T-helper 1 cell (primary cell): ENCODE data around the gene CDHR1.
A peak's percentile ranks its signal among the peaks of the same experiment; 100 is the strongest.
"Not testable (repeated sequence)": the region's sequence is repeated elsewhere in the genome, so short reads cannot be mapped to it uniquely, and the experiment has no call there.

Experiments used
- DNase-seq, 5 donors: peaks; one replicate each; pipeline ENCODE4 v3.0.0-alpha.2; 2012 to 2020
- total RNA-seq, 4 donors: gene quantifications; one replicate each; lab custom pipeline; 2026; lab: John Stamatoyannopoulos, UW

CDHR1 gene
- 0.08 to 2.1 (median 0.27) reads per million in 4 donors for total RNA-seq

DNA sequence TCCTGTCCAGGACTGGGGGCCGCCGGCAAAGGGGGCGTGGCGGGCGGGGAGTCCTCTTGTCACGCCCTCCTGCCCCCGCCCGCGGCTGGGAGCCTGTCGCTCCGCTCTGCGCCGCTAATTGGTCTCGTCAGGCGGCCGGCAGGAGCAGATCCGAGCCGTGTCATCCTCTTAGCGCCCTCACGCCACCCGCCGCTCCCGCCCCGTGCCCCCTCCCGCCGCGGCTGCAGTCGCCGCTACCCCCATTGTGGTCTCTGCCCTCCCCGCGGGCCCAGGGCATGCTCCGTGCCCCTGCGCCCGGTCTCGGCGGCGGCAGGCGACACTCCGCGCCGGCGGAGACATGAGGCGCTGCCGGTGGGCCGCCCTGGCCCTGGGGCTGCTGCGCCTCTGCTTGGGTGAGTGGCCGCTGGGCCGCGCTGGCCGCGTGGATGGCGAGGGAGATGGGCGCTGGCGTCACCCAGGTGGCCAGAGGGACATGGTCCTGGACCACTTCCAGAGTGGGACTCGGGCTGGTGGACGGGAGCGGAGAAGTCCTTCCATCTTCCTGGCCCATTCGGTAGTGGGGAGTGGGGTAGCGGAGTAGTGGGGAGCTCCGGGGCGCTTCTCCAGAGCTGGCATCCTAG lies at the start of gene CDHR1:
Gene CDHR1, plus strand, starts transcription at position 114 of the 620 bp plus-strand sequence. Its CDS starts 224 bp downstream, at position 338.
- DNase-seq: peak in 3 of 5 donors; percentile 15 to 22 (median 20)

- no peak for DNase-seq
Observed at GRCh38 chr10:84147347-84147746, 47.0 kb upstream of the CDHR1 start.

GRCh38 chr10:84148006-84148597 lies 46.2 kb upstream of the CDHR1 start:
- peak in 1 of 5 donors; percentile 26 for DNase-seq

GRCh38 chr10:84149854-84150253 lies 44.5 kb upstream of the CDHR1 start:
- DNase-seq: no peak

DNA sequence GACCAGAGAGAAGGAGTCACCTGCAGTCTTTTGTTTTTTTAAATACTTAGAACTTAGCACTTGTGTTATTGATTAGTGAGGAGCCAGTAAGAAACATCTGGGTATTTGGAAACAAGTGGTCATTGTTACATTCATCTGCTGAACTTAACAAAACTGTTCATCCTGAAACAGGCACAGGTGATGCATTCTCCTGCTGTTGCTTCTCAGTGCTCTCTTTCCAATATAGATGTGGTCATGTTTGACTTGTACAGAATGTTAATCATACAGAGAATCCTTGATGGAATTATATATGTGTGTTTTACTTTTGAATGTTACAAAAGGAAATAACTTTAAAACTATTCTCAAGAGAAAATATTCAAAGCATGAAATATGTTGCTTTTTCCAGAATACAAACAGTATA lies 41.6 kb upstream of the CDHR1 start:
- DNase-seq: no peak

- DNase-seq: no peak
Observed at GRCh38 chr10:84155521-84155920, 38.8 kb upstream of the CDHR1 start.

GRCh38 chr10:84156009-84156408 lies 38.3 kb upstream of the CDHR1 start:
- DNase-seq: no peak

- peak in 1 of 5 donors; percentile 39 for DNase-seq
Observed at GRCh38 chr10:84156768-84157167, 37.6 kb upstream of the CDHR1 start.

DNA sequence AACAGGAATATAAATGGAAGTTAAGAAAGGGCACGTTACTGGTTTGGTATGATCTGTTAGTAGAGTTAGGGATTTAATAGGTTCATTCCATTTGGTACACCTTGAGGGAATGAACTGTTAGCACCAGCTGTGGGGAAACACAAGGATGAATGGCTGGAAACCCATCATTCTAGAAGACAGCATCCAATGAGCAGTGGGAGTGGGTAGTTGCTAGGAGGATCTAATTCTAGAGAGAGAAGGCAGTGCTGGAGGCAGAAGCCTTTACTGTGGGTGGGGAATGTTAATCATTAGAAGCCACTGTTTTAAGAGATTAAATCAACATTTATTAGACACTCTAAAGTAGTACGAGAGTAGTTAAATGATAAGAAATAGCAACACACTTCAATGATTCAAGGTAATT lies 36.3 kb upstream of the CDHR1 start:
- DNase-seq: no peak

- DNase-seq: no peak
Observed at GRCh38 chr10:84158550-84158949, 35.8 kb upstream of the CDHR1 start.

GRCh38 chr10:84159076-84159685 lies 35.2 kb upstream of the CDHR1 start:
- DNase-seq: no peak

GRCh38 chr10:84160663-84161362 lies 33.5 kb upstream of the CDHR1 start:
- DNase-seq: no peak

DNA sequence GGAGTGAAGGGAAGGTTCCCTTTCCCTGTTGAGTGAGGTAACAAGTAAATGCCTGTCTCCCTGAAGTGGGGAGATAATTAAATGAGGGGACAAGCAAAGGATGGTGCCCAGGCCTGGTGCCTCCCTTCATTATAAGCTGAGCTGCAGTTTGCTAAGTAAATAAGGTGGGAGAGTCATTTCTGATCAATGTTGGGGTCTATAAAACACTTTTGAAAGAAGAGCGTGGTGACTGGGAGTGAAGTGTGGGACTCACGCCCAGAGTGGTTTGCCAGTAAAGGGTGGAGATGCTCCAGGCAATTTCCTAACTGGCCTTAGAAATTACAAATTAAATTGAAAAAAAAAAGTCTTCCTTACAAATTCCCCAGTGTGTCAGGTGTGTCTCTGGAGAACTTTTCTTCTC lies 30.3 kb upstream of the CDHR1 start:
- no peak for DNase-seq

DNA sequence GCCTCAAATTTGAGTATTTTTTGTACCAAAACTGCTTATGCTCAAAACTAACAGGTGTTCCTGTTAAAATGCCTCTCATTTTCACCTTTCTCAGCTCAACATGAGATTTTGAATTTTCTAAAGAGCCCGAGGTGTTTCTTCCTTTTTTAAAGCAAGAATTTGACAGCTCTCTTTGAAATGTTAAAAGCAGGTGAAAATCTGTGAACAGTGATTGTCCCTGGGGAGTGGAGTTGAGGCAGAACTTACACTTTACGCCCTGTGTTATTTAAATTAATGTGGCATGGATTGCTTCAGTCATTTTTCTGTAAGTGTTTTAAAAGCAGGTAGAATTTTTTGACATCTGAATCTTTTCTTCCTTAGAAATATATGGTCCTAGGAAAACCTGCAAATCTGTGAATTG lies 29.9 kb upstream of the CDHR1 start:
- no peak for DNase-seq

DNA sequence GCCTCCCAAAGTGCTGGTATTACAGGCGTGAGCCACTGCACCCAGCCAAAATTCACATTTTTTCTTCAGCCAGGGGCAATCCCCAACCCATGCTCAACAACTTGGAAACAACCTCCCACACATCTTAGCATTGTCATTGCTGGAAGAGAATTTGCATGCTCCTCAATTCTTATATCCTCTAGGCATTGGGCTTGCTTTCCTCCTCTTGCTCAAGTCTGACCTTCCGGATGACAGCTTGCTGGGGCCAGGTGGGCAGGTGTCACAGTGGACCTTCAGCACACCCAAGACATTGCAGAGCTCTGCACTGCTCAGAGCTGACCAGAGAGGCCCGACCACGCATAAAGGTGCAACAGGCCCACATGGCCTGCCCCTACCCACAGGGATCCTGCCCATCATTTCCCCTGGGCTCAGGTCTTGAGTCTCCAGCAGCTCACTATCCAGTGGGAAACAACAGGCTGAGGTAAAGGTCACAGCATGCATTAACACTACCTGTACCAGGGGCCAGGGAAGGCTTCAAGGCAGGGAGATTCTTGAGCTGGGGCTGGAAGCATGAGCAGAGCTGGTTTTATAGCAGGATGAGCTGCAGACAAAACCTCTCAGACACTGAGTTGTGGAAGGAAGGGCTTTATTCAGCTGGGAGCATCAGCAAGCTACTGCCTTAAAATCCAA lies 27.6 kb upstream of the CDHR1 start:
- DNase-seq: no peak

GRCh38 chr10:84167289-84167653 lies 27.1 kb upstream of the CDHR1 start:
- DNase-seq: not testable (repeated sequence)

DNA sequence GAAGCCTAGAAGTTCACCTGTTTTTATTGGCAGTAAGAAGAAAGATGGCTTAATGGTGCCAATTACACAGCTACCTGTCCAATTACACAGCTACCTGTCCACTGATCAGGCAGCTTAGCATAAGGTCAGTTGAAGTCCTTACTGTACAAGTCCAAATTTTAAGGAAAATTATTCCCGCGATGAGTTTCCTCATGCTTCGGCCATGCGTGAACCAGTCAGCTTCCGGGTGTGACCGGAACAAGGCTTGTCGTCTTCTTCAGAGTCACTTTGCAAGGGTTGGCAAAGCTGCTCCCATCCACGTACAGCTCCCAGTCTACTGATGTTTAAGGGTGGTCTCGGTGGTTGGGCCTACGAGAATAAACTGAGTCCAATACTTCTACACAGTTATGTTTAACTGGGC lies 26.0 kb upstream of the CDHR1 start:
- DNase-seq: not testable (repeated sequence)

GRCh38 chr10:84171237-84171636 lies 23.1 kb upstream of the CDHR1 start:
- not testable (repeated sequence) for DNase-seq

- not testable (repeated sequence) for DNase-seq
Observed at GRCh38 chr10:84171700-84172466, 22.5 kb upstream of the CDHR1 start.

- DNase-seq: no peak
Observed at GRCh38 chr10:84172467-84173356, 21.6 kb upstream of the CDHR1 start.

DNA sequence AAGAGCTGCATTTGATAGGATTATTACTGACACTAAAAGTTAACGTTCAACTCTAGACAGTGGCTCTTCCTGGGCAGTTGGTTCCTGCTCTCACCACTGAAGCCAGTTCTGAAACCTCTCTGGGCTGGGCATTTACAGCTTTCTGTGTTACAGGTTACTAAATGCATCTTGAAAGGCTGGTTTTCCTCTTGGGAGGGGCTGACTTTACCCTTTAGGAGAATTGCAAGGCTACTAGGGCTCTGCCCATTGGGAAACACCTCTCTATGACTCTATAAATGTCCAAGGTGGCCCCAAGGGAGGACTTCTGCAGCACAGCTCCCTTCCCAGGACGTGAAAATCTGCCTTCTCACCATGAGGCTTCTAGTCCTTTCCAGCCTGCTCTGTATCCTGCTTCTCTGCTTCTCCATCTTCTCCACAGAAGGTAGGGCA lies 20.8 kb upstream of the CDHR1 start, which contains the start of gene GPR15LG:
Gene GPR15LG, plus strand, starts transcription at position 301 of the 429 bp plus-strand sequence. Its CDS starts 51 bp downstream, at position 352.
- no peak for DNase-seq
